Activated CD4-positive, CD25-positive, alpha-beta regulatory T cell treated with anti-CD3 and anti-CD28 coated beads, Interleukin-2, amount 50 U/mL, for 24 hours (primary cell): Measurements from ENCODE around the gene OCRL.

ENCODE experiments used
- ATAC-seq, 2 donors: fragments of 150-1000 bp; cut with Tn5 transposase; one replicate each; pipeline ENCODE4 v1.10.0; 2021; ENCODE audit warnings: mild to moderate bottlenecking in 1 of 2, moderate library complexity in 1 of 2

OCRL gene

DNA sequence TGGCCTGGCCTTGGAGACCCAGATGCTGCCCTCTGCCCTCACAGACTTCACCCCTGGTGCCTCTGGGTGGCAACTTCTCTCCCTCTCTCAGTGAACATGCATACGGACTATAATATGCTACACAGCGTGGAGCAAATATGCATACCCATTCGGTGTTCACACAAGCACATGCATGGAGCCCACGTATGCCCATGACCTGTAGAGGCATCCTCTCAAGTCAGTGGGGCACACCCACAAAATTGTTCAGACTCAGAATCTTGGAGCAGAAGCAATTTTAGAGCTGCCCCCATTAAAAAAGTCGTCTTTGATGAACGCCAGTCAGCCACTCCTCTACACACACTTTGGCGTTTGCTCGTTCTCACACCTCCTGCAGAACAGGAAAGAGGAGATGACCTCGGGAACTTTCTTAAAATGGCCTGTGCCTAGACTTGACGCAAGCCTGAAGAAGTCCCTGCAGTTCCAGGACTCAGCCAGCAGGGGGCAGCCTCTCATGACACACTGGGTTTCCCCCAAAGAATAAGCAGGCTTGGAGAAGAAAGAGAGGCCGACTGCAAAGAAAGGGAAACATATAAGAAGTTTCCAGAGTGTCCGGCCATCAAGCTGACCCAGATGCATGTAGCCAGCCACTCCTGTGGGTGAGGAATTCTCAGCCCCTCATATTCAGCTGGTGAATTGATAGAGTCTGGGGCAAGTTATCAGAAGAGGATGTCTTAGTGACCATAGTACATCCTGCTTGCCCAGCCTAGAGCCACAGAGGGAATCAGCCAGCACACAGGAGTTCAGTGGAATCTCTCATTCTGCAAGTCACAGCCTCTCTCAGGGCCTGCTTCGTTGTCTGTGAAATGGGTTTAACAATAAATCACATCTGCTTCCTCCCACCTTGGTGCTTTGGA, 97.4 kb downstream of the OCRL start:
- peak; percentile 55 to 60 for ATAC-seq

DNA sequence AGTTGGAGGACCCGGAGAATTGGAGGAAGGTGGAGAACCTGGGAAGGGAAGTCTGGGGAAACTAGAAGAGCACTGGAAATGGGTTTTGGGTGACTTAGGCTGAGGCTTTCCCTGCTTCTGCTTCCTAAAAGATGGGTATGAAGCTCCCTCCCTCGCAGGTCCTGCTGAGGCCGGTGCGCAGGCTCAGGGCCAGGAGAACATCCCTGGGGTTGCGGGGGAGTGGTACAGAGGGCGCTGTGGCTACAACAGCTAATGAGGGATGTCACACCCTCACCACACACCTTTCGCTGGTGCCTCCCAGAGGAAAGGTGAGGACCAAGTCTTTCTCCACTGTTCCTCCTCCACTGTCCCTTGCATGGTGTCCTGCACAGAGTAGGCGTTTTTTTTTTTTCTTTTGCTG, 98.9 kb downstream of the OCRL start:
- ATAC-seq, result no peak

DNA sequence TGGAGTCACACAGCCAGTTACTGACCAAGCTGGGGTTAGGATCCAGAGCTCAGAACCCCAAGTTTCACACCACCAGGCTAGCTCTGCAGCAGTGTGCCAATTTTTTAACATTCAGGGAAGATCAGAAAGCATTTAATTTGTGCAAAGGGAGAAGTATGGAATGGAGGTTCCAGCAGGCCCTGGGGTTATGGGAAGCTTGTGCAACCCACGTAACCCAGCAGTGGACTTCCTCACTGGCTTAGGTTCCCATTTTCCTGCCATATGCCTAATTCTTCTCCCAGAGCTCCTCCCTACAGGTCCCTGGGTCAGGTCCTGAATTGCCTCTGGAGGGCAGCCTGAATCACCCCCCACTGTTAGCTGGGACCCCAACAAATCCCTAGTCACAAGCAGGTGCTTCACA, 100.7 kb downstream of the OCRL start:
- no peak for ATAC-seq

DNA sequence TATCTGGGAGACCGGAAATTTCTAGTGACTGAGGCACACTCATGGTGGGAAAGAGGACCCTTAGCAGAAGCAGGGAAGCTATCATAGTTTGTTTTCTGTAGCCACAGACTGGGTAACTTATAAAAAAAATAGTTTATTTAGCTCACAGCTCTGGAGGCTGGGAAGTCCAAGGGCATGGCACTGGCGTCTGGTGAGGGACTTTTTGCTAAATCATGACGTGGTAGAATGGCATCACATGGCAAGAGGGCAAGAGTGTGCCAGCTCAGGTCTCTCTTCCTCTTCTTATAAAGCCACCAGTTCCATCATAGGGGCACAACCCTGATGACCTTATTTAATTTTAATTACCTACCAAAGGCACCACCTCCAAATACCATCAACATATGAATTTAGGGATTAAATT, 101.4 kb downstream of the OCRL start:
- no peak for ATAC-seq

DNA sequence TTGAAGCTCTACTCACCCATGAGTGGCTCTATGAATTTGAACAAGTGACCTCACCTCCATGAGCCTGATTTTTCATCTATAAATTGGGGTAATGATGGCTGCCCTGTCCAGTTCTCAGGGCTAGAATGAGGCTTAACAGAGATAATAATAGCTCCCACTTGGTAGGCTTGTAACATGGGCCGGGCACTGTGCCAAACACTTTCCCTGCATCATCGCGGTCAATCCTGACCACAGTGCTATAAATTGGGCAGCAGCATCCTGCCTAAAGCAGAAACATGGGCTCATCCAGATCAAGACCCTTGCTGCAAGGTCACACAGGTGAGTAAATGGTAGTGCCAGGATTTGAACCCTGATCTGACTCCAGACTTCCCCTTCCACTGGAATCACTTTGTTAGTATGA, 101.9 kb downstream of the OCRL start:
- ATAC-seq, result no peak
